GM19452 (cell line): ENCODE data around the gene OR8B3.
"Not testable (repeated sequence)": the region's sequence is repeated elsewhere in the genome, so short reads cannot be mapped to it uniquely, and the experiment has no call there.

Source experiments
- ATAC-seq: cut with Tn5 transposase; IDR thresholded peaks from one replicate; pipeline ENCODE4 v1.9.1; 2021; ENCODE audit not compliant: unreplicated experiment

Gene OR8B3, protein sequence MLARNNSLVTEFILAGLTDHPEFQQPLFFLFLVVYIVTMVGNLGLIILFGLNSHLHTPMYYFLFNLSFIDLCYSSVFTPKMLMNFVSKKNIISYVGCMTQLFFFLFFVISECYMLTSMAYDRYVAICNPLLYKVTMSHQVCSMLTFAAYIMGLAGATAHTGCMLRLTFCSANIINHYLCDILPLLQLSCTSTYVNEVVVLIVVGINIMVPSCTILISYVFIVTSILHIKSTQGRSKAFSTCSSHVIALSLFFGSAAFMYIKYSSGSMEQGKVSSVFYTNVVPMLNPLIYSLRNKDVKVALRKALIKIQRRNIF

DNA sequence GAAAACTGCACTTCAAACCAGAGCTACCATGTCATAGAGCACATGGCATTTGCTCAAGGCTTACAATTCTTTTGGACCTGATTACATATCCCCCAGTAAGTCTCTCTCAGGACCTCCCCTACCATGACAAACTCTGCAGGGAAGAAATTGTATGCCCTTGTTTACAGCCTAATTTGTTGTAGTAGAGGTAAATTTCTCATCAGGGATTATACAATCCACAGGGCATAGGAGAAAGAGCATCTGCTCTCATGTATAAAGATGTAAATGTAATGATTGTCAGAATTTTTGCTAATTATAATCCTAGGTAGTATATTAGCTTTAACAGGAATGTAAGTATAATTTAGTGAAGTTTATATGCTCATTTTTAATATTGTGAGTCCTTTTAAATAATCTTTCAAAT lies at the start of gene OR8B3:
Gene OR8B3, minus strand, starts transcription at position 101 of the 400 bp plus-strand sequence. CDS start 1,673 bp downstream, outside the sequence.
- no peak for ATAC-seq

DNA sequence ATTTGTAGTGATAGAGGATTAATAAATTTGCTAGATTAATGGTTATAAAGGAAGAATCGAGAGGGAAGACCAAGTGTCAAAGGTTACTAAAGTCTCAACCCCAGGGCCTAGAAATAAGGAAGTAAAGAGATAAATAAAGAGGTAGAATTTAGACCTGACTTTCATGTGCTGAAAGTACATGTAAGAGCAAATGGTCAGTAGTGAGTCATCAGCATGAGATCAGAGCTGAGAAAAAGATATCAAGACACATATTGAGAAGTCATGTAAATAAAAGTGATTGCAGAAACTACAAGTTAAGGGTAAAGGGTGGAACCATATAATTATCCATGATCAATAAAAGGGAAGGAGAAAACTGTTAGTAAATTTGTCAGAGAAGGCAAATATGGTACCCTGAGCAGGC lies 48.1 kb upstream of the OR8B3 start:
- no peak for ATAC-seq

DNA sequence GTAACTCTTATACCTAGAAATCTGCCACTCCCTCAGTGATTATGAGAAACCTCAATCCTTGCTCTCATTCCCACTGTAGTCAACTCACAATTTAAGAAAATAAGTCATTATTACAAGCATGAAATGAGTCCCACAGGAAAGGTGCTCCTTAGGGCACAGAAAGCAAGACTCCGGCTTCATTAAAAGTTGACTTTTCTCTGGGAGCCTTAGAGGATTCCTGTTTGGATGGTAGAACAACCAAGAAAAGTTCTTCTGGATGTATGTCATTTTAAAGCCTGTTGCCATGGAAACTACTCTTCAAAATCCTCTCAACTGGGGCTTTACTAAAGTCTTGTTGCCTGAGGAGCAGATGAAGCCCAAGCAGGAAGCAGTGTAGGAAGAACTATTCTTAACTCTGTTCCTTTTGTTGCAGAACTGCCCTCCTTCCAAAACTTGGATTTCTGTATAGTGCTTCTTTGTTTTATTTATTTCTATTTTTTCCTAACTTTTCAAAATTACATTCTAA lies 46.9 kb upstream of the OR8B3 start, which contains the start of gene OR8B8:
Gene OR8B8, minus strand, starts transcription at position 51 of the 505 bp plus-strand sequence. CDS start 4,611 bp downstream, outside the sequence.
- no peak for ATAC-seq

DNA sequence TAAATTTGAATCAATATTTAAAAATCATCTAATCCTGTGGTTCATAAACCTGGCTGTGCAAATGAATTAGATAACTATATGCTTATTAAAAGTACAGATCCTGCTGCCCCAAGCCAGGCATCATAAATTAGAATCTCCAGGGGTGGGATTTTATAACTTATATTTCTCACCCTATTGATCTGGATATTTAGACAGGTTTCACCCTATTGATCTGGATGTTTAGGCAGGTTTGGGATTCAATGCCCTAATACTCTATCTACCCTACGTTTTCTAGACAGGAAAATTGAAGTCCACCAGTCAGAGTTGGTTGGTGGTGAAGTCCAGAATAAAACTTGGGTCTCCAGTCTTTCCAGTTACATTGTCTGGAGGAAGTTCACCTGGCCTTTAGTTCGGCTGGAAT lies 44.0 kb upstream of the OR8B3 start:
- ATAC-seq: no peak

GRCh38 chr11:124442442-124442841 lies 43.6 kb upstream of the OR8B3 start:
- no peak for ATAC-seq

- ATAC-seq: no peak
These were observed 42.7 kb upstream of the OR8B3 start for GRCh38 chr11:124441519-124441918.

- ATAC-seq: no peak
These were observed 42.3 kb upstream of the OR8B3 start for GRCh38 chr11:124441081-124441480.

DNA sequence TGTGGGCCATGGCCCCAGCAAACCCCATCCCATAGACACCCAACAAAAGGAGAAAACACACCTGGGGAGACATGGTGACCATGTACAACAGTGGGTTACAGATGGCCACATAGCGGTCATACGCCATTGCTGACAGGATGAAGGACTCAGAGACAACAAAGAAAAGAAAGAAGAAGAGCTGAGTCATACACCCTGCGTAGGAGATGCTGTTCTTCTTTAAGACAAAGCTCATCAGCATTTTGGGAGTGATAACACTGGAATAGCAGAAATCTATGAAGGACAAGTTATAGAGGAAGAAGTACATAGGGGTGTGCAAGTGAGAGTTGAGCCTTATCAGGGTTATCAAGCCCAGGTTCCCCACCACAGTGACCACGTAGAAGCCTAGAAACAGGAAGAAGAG lies 41.8 kb upstream of the OR8B3 start:
- no peak for ATAC-seq

DNA sequence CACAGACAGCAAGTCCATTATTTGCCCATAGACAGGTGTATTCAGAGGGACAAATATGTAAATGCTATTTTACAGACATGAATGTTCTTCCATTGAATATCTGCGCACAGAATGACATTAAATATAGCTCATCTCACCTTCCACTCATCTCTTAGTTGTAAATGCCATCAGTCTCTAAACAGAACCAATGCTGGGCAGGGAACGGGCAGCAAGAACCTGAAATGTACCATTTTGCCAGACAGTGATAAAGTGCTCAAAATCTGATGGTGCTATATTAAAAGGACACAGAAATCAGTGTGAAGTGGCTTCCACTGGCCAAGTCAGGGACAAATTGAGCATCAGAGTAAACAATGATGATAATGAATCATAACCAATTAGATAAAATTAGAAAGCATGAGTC lies 35.9 kb upstream of the OR8B3 start:
- ATAC-seq: no peak

DNA sequence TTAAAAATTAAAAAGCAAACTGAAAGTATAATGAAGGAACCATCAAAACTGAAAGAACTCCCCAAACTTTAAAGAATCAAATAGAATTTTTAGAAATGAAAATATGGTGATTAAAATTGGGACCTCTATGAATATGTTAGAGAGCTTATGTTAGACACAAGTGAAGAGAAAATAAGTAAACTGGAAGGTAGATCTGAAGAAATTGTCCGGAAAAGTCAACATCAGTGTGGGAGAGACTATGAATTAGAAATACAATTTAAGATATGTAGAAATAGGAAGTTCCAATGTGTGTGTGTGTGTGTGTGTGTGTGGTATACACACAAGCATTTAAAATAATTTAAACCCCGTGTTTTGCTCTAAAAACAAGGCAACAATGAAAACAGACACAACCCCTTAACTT lies 30.8 kb upstream of the OR8B3 start:
- ATAC-seq: no peak

- no peak for ATAC-seq
These were observed 25.6 kb upstream of the OR8B3 start, which contains the start of gene OR8B4 for GRCh38 chr11:124424384-124424921. Gene OR8B4 (minus strand): TSS chr11:124424871. CDS start chr11:124424871, 0 bp downstream.

- no peak for ATAC-seq
These were observed 22.2 kb upstream of the OR8B3 start for GRCh38 chr11:124421043-124421442.

DNA sequence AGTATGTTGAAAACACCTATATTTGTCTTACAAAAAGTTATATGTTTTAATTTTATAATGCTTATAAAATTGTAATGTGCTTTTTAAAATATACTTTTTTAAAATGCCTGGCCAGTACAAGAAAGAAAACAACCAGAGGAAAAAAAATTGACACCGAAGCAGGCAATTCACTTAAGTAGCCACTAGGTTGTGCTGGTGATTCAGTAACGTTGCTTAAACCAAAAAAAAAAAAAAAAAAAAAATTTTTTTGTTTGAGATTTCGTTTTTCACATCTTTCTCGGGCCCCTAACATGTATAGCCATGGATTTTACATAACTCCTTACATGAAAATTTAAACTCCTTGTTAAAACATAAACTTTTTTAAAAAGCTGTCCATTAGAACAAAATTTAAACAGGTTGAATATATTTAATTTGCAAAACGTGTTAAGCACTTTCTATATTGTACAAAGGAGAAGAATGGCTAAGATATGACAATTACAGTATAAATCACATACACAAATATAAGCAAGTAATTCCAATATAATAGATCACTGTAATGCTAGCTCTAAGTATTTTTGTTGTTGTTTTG lies 16.6 kb upstream of the OR8B3 start:
- no peak for ATAC-seq

GRCh38 chr11:124409906-124410305 lies 11.1 kb upstream of the OR8B3 start:
- no peak for ATAC-seq

GRCh38 chr11:124405581-124405980 lies 6.8 kb upstream of the OR8B3 start:
- no peak for ATAC-seq

DNA sequence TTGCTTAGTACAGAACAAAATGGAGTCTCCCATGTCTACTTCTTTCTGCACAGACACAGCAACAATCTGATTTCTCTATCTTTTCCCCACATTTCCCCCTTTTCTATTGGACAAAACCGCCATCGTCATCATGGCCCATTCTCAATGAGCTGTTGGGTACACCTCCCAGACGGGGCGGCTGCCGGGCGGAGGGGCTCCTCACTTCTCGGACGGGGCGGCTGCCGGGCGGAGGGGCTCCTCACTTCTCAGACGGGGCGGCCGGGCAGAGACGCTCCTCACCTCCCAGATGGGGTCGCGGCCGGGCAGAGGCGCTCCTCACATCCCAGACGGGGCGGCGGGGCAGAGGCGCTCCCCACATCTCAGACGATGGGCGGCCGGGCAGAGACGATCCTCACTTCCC lies 4.4 kb upstream of the OR8B3 start:
- not testable (repeated sequence) for ATAC-seq

- ATAC-seq: peak; percentile 95
These were observed 3.6 kb upstream of the OR8B3 start for GRCh38 chr11:124402326-124402922.

- not testable (repeated sequence) for ATAC-seq
These were observed 2.0 kb downstream of the OR8B3 start for GRCh38 chr11:124396847-124397246.

DNA sequence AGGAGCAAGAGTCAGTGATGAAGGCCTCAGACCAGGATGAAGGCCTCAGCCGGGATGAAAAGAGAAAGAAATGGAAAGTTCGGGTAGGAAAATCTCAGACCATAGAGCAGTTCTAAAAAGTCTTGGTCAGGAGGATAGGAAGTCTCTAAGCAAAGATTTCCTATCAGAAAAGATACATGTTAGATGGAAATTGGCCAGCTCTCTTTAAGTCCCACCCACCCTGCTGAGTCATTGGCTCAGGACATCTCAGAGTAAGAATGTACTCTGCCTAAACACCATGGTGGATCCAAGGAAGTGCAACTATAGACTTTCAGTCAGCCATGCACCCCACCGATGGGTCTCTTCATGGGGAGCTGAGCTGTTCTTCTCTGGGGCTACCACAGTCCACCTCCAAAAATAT lies 4.4 kb downstream of the OR8B3 start:
- no peak for ATAC-seq

GRCh38 chr11:124384399-124384798 lies 14.4 kb downstream of the OR8B3 start, which contains the start of gene OR8B2:
Gene OR8B2 (minus strand): TSS chr11:124384499. CDS start chr11:124383343, 1,156 bp downstream.
- no peak for ATAC-seq

- not testable (repeated sequence) for ATAC-seq
These were observed 16.0 kb downstream of the OR8B3 start for GRCh38 chr11:124382857-124383256.
